Pulmonary artery endothelial cell (primary cell): ENCODE results near the gene DPH5. TPM values are rescaled to one million over a fixed set of nuclear protein-coding genes. Genes with fewer than 3 reads are reported as not detected.

Source experiments
- DNase-seq: peaks from one replicate; pipeline ENCODE4 v3.0.0-alpha.2; 2011; ENCODE audit warnings: low read depth, low spot score
- total RNA-seq: library from RNA; depleted of rRNA; stranded (reverse); fragments of >200 nt; gene quantifications from 2 replicates; pipeline ENCODE4 v1.2.3, GENCODE V29; 2014

Gene DPH5
- total RNA-seq, 1 donor from 2014 or later, result 27.6 TPM

- DNase-seq, result no peak
Observed at GRCh38 chr1:100943533-100943932, 82.1 kb downstream of the DPH5 start.

DNA sequence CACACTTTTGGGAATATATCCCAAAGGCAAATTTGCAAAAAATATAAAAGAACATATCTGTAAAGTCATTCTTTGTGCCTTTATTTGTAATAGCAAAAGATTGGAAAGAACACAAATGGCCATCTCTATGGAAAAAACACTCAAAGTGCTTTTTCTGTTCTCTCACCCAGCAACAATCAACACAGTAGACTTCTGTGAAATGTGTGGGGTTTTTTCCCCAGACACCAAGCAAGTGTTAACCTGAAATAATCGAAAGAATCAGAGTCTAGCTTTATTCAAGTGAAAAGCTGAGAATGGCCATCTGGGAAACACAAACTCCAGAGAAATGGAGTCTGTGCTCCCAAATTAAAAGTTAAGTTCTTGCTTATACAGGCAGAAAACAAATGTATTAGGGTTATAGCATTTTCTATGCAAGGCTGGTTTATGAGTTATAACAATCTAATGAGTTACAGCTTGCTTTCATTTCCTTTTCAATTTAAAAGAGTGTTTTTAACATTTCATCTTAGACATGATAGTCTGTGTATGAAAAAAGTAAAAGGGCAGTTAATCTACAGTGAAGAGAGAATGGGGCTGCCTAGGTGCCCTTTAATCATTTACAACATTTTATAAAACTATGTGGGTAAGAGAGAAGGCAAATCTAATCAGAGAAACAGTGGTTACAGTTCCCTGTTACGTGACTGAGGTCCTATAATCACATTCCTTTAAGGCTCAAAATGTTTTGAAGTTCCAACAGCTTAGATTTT is 83.1 kb downstream of the DPH5 start:
- no peak for DNase-seq

GRCh38 chr1:100941580-100942216 is 83.9 kb downstream of the DPH5 start:
- DNase-seq, result no peak

DNA sequence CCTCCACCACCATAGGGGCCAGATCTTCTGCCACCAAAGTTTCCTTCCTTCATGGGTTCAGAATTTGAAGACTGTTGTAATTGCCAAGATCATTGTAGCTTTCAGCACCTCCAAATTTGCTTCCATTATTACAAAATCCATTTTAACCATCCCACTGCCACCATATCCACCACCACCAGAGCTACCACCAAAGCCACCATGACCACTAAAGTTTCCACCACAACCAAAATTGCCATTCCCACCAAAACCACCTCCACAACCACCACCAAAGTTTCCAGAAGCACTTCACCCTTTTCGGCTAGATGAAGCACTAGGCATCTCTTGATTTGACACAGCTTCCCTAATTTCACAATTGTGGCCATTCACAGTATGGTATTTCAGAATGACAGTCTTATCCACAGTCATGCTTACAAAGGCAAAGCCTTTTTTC is 84.5 kb downstream of the DPH5 start:
- no peak for DNase-seq

Other genes with a start within 250 kb of the DPH5 start
- 27.8 and 27.9 TPM in 2 replicates for gene EXTL2, start 130.9 kb downstream of the DPH5 start, total RNA-seq
- gene SLC30A7, start 129.7 kb downstream of the DPH5 start, total RNA-seq, result 42.9 and 52.6 TPM in 2 replicates
- gene S1PR1, start 211.2 kb upstream of the DPH5 start, total RNA-seq, result 222 and 234 TPM in 2 replicates